Measurements from ENCODE around the gene FHOD3.

DNA sequence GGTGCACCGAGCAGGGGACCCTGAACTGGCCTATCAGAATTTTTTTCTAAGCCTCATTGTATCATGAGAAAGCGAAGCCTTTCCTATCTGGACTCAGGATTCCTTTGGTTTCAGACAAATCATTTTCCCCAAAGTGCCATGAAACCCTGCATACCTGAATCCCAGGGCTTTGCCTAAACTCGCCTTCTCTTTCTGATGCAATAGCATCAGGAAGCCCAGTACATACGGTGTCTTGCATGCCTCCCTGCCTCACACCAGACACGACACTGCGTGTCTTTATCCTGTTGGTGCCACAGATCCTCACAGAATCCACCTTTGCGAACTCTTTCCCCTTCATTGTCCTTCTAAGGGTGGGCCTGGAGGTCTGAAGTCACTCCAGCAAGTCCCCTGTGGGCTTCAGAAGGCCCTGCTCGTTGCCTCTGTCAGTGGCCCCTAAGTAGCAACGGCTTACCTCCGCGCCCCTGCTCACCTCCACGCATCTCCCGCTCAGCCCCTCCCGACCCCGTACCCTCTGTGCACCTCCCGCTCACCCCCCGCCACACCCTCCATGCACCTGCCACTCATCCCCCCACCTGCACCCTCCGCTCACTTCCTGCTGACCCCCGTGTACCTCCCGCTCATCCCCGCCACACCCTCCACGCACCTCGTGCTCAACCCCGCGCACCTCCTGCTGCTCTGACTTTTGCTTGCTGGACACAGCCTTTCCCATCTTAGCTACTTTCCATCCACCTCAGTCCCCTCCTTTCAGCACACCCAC is 447.9 kb downstream of the FHOD3 start:
- TF ChIP-seq, protein P1, sequence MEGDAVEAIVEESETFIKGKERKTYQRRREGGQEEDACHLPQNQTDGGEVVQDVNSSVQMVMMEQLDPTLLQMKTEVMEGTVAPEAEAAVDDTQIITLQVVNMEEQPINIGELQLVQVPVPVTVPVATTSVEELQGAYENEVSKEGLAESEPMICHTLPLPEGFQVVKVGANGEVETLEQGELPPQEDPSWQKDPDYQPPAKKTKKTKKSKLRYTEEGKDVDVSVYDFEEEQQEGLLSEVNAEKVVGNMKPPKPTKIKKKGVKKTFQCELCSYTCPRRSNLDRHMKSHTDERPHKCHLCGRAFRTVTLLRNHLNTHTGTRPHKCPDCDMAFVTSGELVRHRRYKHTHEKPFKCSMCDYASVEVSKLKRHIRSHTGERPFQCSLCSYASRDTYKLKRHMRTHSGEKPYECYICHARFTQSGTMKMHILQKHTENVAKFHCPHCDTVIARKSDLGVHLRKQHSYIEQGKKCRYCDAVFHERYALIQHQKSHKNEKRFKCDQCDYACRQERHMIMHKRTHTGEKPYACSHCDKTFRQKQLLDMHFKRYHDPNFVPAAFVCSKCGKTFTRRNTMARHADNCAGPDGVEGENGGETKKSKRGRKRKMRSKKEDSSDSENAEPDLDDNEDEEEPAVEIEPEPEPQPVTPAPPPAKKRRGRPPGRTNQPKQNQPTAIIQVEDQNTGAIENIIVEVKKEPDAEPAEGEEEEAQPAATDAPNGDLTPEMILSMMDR (IDR thresholded peaks at IDR 0.05), result no peak
- TF ChIP-seq EP300 (IDR thresholded peaks at IDR 0.05), result no peak
- TF ChIP-seq POLR2A (IDR thresholded peaks at IDR 0.05; ENCODE audit: low read depth), result no peak
- no peak for TF ChIP-seq POLR2AphosphoS5 (IDR thresholded peaks at IDR 0.05)

Measured in esophagus muscularis mucosa (tissue), 4 donors.